GM12878 (cell line): ENCODE measurements around the gene KIF26A. TPM values are rescaled to one million over a fixed set of nuclear protein-coding genes. Genes with fewer than 3 reads are reported as not detected.

Source experiments
- ATAC-seq: fragments of 200-7000 bp; cut with Tn5 transposase; 3 replicates; pipeline ENCODE4 v1.9.1; 2020; ENCODE audit warnings: mild to moderate bottlenecking, moderate library complexity
- BruUV-seq: library from RNA; stranded (reverse); fragments of 400-500 nt; replicated peaks from 2 replicates; lab custom pipeline; 2021; lab: Mats Ljungman, UMichigan
- CTCF ChIA-PET: fragments of 300-600 bp; sonication (Branson Sonifier 250); formaldehyde crosslinking; extraction: SDS; loops from one replicate; lab custom pipeline; 2021; ENCODE audit warnings: inconsistent platforms; lab: Yijun Ruan, JAX
- POLR2A ChIA-PET: fragments of 350-600 bp; formaldehyde crosslinking; extraction: SDS; loops from one replicate; lab custom pipeline; 2021; ENCODE audit warnings: inconsistent platforms; lab: Charles Lee
- RAD21 ChIA-PET: fragments of 300-600 bp; sonication (Branson Sonifier 250); formaldehyde crosslinking; loops from one replicate; lab custom pipeline; 2023; ENCODE audit warnings: antibody characterized with exemption; ENCODE audit not compliant: unreplicated experiment; lab: Charles Lee
- SMC1A ChIA-PET: fragments of 300-600 bp; sonication (Branson Sonifier 250); formaldehyde crosslinking; loops from one replicate; lab custom pipeline; 2023; ENCODE audit not compliant: unreplicated experiment, uncharacterized antibody; lab: Charles Lee
- DNase-seq: peaks from one replicate; pipeline ENCODE4 v3.0.0-alpha.2; 2011; ENCODE audit warnings: low read depth, low spot score
- FAIRE-seq: peaks from 3 replicates; lab custom pipeline; 2011; peaks lifted over from hg19 to GRCh38; lab: Jason Lieb, UNC
- H2AFZ ChIP-seq: 2 replicates; pipeline ENCODE4 v1.6.0; 2011; ENCODE audit warnings: low read depth, low read length, control low read depth; ENCODE audit not compliant: control insufficient read depth
- H3K27ac ChIP-seq: 2 replicates; pipeline ENCODE4 v1.5.1; 2011; ENCODE audit warnings: control low read depth; ENCODE audit not compliant: control insufficient read depth, insufficient read depth
- H3K27me3 ChIP-seq, 2 experiments: replicated peaks in 1 of 2; 2 replicates each; pipeline versions ENCODE4 v1.6.0 to v1.6.1; 2011; ENCODE audit warnings: low read length in 1 of 2; ENCODE audit not compliant: control insufficient read depth in 2 of 2, insufficient read depth in 2 of 2
- H3K36me3 ChIP-seq, 2 experiments: 2 replicates each; pipeline ENCODE4 v1.5.1; 2011; ENCODE audit warnings: low read length in 1 of 2; ENCODE audit not compliant: control insufficient read depth in 2 of 2, insufficient read depth in 2 of 2
- H3K4me1 ChIP-seq: 2 replicates; pipeline ENCODE4 v1.6.1; 2011; ENCODE audit warnings: mild to moderate bottlenecking, low read length, moderate library complexity, mixed read lengths; ENCODE audit not compliant: control insufficient read depth, insufficient read depth
- H3K4me2 ChIP-seq: 2 replicates; pipeline ENCODE4 v1.6.0; 2011; ENCODE audit warnings: control low read depth; ENCODE audit not compliant: control insufficient read depth, insufficient read depth
- H3K4me3 ChIP-seq: fragments of 200-600 bp; sonication (generic); 2 replicates; pipeline ENCODE4 v1.5.1; 2016
- H3K79me2 ChIP-seq: 2 replicates; pipeline ENCODE4 v1.6.0; 2011; ENCODE audit warnings: low read length; ENCODE audit not compliant: control insufficient read depth, insufficient read depth
- H3K9ac ChIP-seq: 2 replicates; pipeline ENCODE4 v1.8.0; 2011; ENCODE audit warnings: low read length, control low read depth, mixed read lengths; ENCODE audit not compliant: control insufficient read depth, insufficient read depth
- H3K9me3 ChIP-seq: replicated peaks from 3 replicates; pipeline ENCODE4 v1.5.1; 2011; ENCODE audit warnings: mild to moderate bottlenecking, low read length; ENCODE audit not compliant: control insufficient read depth, insufficient read depth
- H4K20me1 ChIP-seq: 2 replicates; pipeline ENCODE4 v1.6.0; 2011; ENCODE audit not compliant: control insufficient read depth, insufficient read depth
- ASH2L ChIP-seq: fragments of 300-600, 200-600 bp; sonication (generic); IDR thresholded peaks from 2 replicates; pipeline ENCODE4 v1.6.1; 2017; ENCODE audit warnings: low read depth, mild to moderate bottlenecking, borderline replicate concordance
- ATF3 ChIP-seq: IDR thresholded peaks from 2 replicates; pipeline ENCODE4 v1.6.1; 2011; ENCODE audit warnings: low read depth, mild to moderate bottlenecking, low read length, moderate library complexity, borderline replicate concordance; ENCODE audit errors: extremely low read depth
- BMI1 ChIP-seq: fragments of 450-650 bp; IDR thresholded peaks from 2 replicates; pipeline ENCODE4 v1.6.1; 2016; ENCODE audit warnings: mild to moderate bottlenecking, moderate library complexity, borderline replicate concordance
- CEBPB ChIP-seq, 2 experiments: fragments of 150-350 bp in 1 of 2; IDR thresholded peaks; 2 replicates each; pipeline ENCODE4 v1.6.1; 2012 to 2014; ENCODE audit warnings: low read depth in 2 of 2, low read length in 2 of 2, borderline replicate concordance in 1 of 2, inconsistent platforms in 1 of 2
- CREB1 ChIP-seq: IDR thresholded peaks from 2 replicates; pipeline ENCODE4 v1.6.1; 2012; ENCODE audit warnings: low read depth, mild to moderate bottlenecking, inconsistent platforms
- ESRRA ChIP-seq: IDR thresholded peaks from 2 replicates; pipeline ENCODE4 v1.6.1; 2012; ENCODE audit warnings: mild to moderate bottlenecking, low read length, improper control_type of control experiment
- GATAD2B ChIP-seq: fragments of 450-650 bp; conservative IDR thresholded peaks from 2 replicates; pipeline ENCODE4 v1.6.1; 2017; ENCODE audit warnings: low read depth, mild to moderate bottlenecking, moderate library complexity
- IRF3 ChIP-seq: fragments of 450-650 bp; IDR thresholded peaks from 2 replicates; pipeline ENCODE4 v1.6.1; 2014; ENCODE audit warnings: mild to moderate bottlenecking
- KAT2A ChIP-seq: conservative IDR thresholded peaks from 2 replicates; pipeline ENCODE4 v1.6.1; 2011; ENCODE audit warnings: low read depth, low read length; ENCODE audit not compliant: control insufficient read depth
- MEF2A ChIP-seq: IDR thresholded peaks from 2 replicates; pipeline ENCODE4 v1.6.1; 2011; ENCODE audit warnings: low read depth, mild to moderate bottlenecking, low read length, moderate library complexity; ENCODE audit not compliant: insufficient read depth
- MYB ChIP-seq: fragments of 150-350 bp; IDR thresholded peaks from 2 replicates; pipeline ENCODE4 v1.6.1; 2014; ENCODE audit warnings: mild to moderate bottlenecking, low read depth, low read length, borderline replicate concordance
- NR2F1 ChIP-seq: fragments of 450-650 bp; conservative IDR thresholded peaks from 2 replicates; pipeline ENCODE4 v1.6.1; 2017; ENCODE audit warnings: mild to moderate bottlenecking
- PAX8 ChIP-seq: fragments of 450-650 bp; IDR thresholded peaks from 2 replicates; pipeline ENCODE4 v1.6.1; 2017; ENCODE audit warnings: mild to moderate bottlenecking, moderate library complexity
- PML ChIP-seq: IDR thresholded peaks from 2 replicates; pipeline ENCODE4 v1.6.1; 2012; ENCODE audit warnings: low read length, inconsistent platforms
- POLR2AphosphoS5 ChIP-seq: IDR thresholded peaks from 2 replicates; pipeline ENCODE4 v1.6.1; 2011; ENCODE audit warnings: mild to moderate bottlenecking, low read length, inconsistent platforms
- RB1 ChIP-seq: fragments of 450-650 bp; formaldehyde crosslinking; IDR thresholded peaks from 2 replicates; pipeline ENCODE4 v1.6.1; 2017; ENCODE audit warnings: mild to moderate bottlenecking, borderline replicate concordance
- RCOR1 ChIP-seq: conservative IDR thresholded peaks from 2 replicates; pipeline ENCODE4 v1.6.1; 2012; ENCODE audit warnings: low read depth, low read length, improper control_type of control experiment
- ZNF622 ChIP-seq: fragments of 450-650 bp; IDR thresholded peaks from 2 replicates; pipeline ENCODE4 v1.6.1; 2017; ENCODE audit warnings: mild to moderate bottlenecking, inconsistent platforms
- WGBS: methylation state at CpG from one replicate; pipeline ENCODE4 v1.1.6; 2016; ENCODE audit warnings: low lambda C conversion rate; ENCODE audit not compliant: insufficient replicate concordance, insufficient coverage; ENCODE audit errors: missing lambda C conversion rate; 5-methylcytosine and 5-hydroxymethylcytosine counted together
- in situ Hi-C: fragments of 300-500 bp; cut with MboI; formaldehyde crosslinking; loops from 9 replicates; pipeline ENCODE4 v1.14.3; 2018; ENCODE audit warnings: mixed read lengths
- intact Hi-C: fragments of 100-400 bp; cut with micrococcal nuclease; formaldehyde crosslinking; loops from one replicate; pipeline ENCODE4 v1.14.2; 2022; ENCODE audit not compliant: unreplicated experiment
- polyA plus RNA-seq, 11 experiments: library from polyadenylated mRNA; depleted of rRNA in 4 of 11; unstranded in 6 of 11; stranded (reverse) in 5 of 11; fragments of >200 nt; fragmentation: Nextera tagmentation in 4 of 11; fragmentation: Illumina TruSeq in 1 of 11; extraction: Ambion mirVana in 4 of 11; extraction: Trizol in 1 of 11; gene quantifications; 1 replicate in 1 of 11; 2 replicates in 10 of 11; pipeline versions ENCODE4 v1.2.1 to v1.2.3, GENCODE V29; 2011 to 2016; ENCODE audit warnings: inconsistent platforms in 2 of 11, missing spikeins in 2 of 11, low read depth in 1 of 11
- total RNA-seq, 4 experiments: library from RNA; depleted of rRNA in 3 of 4; stranded (reverse); fragments of >200 nt in 3 of 4; fragmentation: Illumina TruSeq in 1 of 4; extraction: Trizol in 1 of 4; gene quantifications; 2 replicates each; pipeline versions ENCODE4 v1.2.1 to v1.2.3, GENCODE V29; 2013 to 2021
- TF ChIP-seq, protein P1 (sequence below): fragments of 450-650 bp; formaldehyde crosslinking; IDR thresholded peaks from 2 replicates; pipeline ENCODE4 v1.5.0; 2022; ENCODE audit warnings: mild to moderate bottlenecking, missing genetic modification characterization

KIF26A gene
- total and polyA plus RNA-seq, 10 of the 15 experiments (the other 5 are each of a cell fraction or from before 2014, with no cell fraction given), result 0.05 TPM; not detected in 9

DNA sequence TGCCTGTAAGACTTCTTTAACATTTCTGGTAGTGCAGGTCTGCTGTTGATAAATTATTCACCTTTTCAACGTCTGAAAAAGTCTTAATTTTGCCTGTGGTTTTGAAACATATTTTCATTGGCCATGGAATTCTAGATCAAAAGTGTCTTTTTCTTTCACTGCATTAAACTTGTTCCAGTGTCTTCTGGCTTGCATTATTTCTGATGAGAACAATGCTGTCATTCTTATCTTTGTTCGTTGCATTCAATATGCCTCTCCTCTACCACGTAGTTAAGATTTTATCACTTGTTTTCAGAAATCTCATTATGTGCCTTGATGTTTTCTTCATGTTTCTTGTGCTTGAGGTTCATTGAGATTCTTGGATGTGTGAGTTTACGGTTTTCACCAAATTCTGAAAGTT lies 13.4 kb upstream of the KIF26A start (continued):
- TF ChIP-seq ZNF622 (no peak), PML (no peak), RCOR1 (no peak)

DNA sequence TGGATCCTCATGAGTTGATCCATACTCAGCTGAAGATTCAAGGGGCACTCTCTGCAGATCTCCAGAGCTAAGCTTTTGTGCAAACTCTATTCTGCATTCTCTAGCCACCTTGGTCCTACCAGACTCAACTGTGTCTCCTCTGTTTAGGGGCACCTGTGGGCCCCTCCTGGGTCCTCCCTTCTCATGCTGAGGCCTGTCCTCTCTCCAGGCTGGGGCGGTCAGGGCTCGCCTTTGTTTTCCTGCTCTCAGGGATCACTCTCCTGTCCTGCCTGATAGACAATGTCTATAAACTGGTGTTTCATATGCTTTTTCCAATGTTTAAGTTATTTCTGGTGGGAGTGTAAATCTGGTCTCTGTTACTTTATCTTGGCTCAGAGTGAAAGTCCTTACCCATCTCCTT lies 11.6 kb upstream of the KIF26A start:
- 93% methylated on average over 2 of the region's 2 CpGs for WGBS
- Histone ChIP-seq H3K79me2 (no peaks in the 10 kb centered on the region), H3K4me2 (no peak overlapping the region), H3K9ac (no peak overlapping the region), H3K36me3 (no peaks in the 10 kb centered on the region), H2AFZ (no peak overlapping the region), H4K20me1 (no peaks in the 10 kb centered on the region), H3K9me3 (no peaks in the 10 kb centered on the region; the same call in 1 of the 3 replicates), H3K27me3 (no peaks in the 10 kb centered on the region), H3K27ac (no peak overlapping the region), H3K4me3 (no peak overlapping the region), H3K4me1 (no peaks in the 10 kb centered on the region)
- DNase-seq (no peak), FAIRE-seq (no peak), ATAC-seq (no peak)
- ChIA-PET SMC1A (no interaction called here), RAD21 (no interaction called here), POLR2A (no interaction called here), CTCF (interaction anchor here (2.0 kb wide), 1 partner anchor 49 kb away, joined by 5 read pairs; no protein-coding TSS in a partner anchor)
- in situ Hi-C loops, result no loop called here
- intact Hi-C loops, result no loop called here
- no TSS peak for BruUV-seq
- TF ChIP-seq ASH2L, result no peak
- TF ChIP-seq IRF3, result no peak
- TF ChIP-seq ESRRA, result no peak
- no peak for TF ChIP-seq GATAD2B
- no peak for TF ChIP-seq KAT2A
- no peak for TF ChIP-seq CEBPB (IDR thresholded peaks at IDR 0.05; ENCODE audit: borderline replicate concordance in 1 of 2, low read depth in 2 of 2, low read length in 2 of 2)
- no peak for TF ChIP-seq ATF3
- TF ChIP-seq MEF2A, result no peak
- TF ChIP-seq, protein P1, sequence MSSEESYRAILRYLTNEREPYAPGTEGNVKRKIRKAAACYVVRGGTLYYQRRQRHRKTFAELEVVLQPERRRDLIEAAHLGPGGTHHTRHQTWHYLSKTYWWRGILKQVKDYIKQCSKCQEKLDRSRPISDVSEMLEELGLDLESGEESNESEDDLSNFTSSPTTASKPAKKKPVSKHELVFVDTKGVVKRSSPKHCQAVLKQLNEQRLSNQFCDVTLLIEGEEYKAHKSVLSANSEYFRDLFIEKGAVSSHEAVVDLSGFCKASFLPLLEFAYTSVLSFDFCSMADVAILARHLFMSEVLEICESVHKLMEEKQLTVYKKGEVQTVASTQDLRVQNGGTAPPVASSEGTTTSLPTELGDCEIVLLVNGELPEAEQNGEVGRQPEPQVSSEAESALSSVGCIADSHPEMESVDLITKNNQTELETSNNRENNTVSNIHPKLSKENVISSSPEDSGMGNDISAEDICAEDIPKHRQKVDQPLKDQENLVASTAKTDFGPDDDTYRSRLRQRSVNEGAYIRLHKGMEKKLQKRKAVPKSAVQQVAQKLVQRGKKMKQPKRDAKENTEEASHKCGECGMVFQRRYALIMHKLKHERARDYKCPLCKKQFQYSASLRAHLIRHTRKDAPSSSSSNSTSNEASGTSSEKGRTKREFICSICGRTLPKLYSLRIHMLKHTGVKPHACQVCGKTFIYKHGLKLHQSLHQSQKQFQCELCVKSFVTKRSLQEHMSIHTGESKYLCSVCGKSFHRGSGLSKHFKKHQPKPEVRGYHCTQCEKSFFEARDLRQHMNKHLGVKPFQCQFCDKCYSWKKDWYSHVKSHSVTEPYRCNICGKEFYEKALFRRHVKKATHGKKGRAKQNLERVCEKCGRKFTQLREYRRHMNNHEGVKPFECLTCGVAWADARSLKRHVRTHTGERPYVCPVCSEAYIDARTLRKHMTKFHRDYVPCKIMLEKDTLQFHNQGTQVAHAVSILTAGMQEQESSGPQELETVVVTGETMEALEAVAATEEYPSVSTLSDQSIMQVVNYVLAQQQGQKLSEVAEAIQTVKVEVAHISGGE (CRISPR knock-in tag), result no peak
- no peak for TF ChIP-seq CREB1
- TF ChIP-seq POLR2AphosphoS5, result no peak
- TF ChIP-seq MYB, result no peak
- TF ChIP-seq BMI1, result no peak
- no peak for TF ChIP-seq RB1
- TF ChIP-seq NR2F1, result no peak
- no peak for TF ChIP-seq PAX8
